NCI-H146 (cell line): ENCODE measurements around the gene ZMAT3.
"Not testable (repeated sequence)": the region's sequence is repeated elsewhere in the genome, so short reads cannot be mapped to it uniquely, and the experiment has no call there.

Experiments used
- DNase-seq: peaks from one replicate; lab custom pipeline; 2025; lab: John Stamatoyannopoulos, UW

The ZMAT3 gene

GRCh38 chr3:179071323-179072099 lies at the start of gene ZMAT3:
TSS of gene ZMAT3 (minus strand) at chr3:179071809. CDS start at chr3:179067752, 4,057 bp downstream.
- DNase-seq, result peak; percentile 92

GRCh38 chr3:179116816-179117215 lies 45.2 kb upstream of the ZMAT3 start:
- DNase-seq, result no peak

- DNase-seq, result not testable (repeated sequence)
Measured at GRCh38 chr3:179115444-179115843, 43.8 kb upstream of the ZMAT3 start.

- no peak for DNase-seq
Measured at GRCh38 chr3:179113903-179114302, 42.3 kb upstream of the ZMAT3 start.

- no peak for DNase-seq
Measured at GRCh38 chr3:179108086-179108485, 36.5 kb upstream of the ZMAT3 start.

GRCh38 chr3:179107617-179108016 lies 36.0 kb upstream of the ZMAT3 start:
- no peak for DNase-seq

GRCh38 chr3:179105881-179106280 lies 34.3 kb upstream of the ZMAT3 start:
- DNase-seq, result no peak

- DNase-seq, result no peak
Measured at GRCh38 chr3:179100652-179101051, 29.0 kb upstream of the ZMAT3 start.

GRCh38 chr3:179098388-179099077 lies 26.9 kb upstream of the ZMAT3 start:
- DNase-seq, result no peak

- DNase-seq, result no peak
Measured at GRCh38 chr3:179093807-179094206, 22.2 kb upstream of the ZMAT3 start.

GRCh38 chr3:179091113-179091512 lies 19.5 kb upstream of the ZMAT3 start:
- no peak for DNase-seq

GRCh38 chr3:179088306-179088705 lies 16.7 kb upstream of the ZMAT3 start:
- no peak for DNase-seq

- no peak for DNase-seq
Measured at GRCh38 chr3:179083977-179084376, 12.4 kb upstream of the ZMAT3 start.

GRCh38 chr3:179082416-179082815 lies 10.8 kb upstream of the ZMAT3 start:
- no peak for DNase-seq

GRCh38 chr3:179081885-179082284 lies 10.3 kb upstream of the ZMAT3 start:
- DNase-seq, result no peak

GRCh38 chr3:179079537-179079936 lies 7.9 kb upstream of the ZMAT3 start:
- DNase-seq, result no peak

GRCh38 chr3:179076243-179077027 lies 4.8 kb upstream of the ZMAT3 start:
- peak; percentile 24 for DNase-seq

GRCh38 chr3:179074656-179075055 lies 3.0 kb upstream of the ZMAT3 start:
- DNase-seq, result no peak

- DNase-seq, result no peak
Measured at GRCh38 chr3:179073816-179074215, 2.2 kb upstream of the ZMAT3 start.

- DNase-seq, result peak; percentile 66
Measured at GRCh38 chr3:179072100-179072438, 460 bp upstream of the ZMAT3 start.

GRCh38 chr3:179071027-179071322 lies 634 bp downstream of the ZMAT3 start:
- no peak for DNase-seq

GRCh38 chr3:179069762-179070390 lies 1.7 kb downstream of the ZMAT3 start:
- DNase-seq, result peak; percentile 77
